ENCODE measurements around the gene MARCHF5. TPM values are rescaled to one million over a fixed set of nuclear protein-coding genes. Genes with fewer than 3 reads are reported as not detected.

The MARCHF5 gene
- total RNA-seq, 3 donors from 2014 or later, result 15.5 to 33.5 (median 31.8) TPM

DNA sequence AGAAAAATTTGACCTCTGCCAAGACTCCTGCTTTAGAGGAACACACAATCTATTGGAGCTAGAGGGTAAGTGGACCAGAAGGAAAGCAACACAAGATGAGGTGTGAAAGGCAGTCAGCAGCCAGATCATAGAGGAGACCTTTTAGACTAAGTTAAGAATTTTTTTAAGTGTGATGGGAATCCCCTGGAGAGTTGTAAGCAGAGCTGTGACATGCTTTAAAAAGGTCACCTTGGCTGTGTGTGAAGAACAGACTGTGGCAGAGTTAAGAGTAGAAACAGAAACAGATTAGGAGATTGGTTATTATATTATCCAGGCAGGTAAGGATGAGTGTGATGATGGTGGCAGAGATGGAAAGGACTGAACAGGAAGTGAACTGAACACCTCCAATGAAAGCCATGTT, 23.6 kb upstream of the MARCHF5 start:
- TF ChIP-seq, protein P1, sequence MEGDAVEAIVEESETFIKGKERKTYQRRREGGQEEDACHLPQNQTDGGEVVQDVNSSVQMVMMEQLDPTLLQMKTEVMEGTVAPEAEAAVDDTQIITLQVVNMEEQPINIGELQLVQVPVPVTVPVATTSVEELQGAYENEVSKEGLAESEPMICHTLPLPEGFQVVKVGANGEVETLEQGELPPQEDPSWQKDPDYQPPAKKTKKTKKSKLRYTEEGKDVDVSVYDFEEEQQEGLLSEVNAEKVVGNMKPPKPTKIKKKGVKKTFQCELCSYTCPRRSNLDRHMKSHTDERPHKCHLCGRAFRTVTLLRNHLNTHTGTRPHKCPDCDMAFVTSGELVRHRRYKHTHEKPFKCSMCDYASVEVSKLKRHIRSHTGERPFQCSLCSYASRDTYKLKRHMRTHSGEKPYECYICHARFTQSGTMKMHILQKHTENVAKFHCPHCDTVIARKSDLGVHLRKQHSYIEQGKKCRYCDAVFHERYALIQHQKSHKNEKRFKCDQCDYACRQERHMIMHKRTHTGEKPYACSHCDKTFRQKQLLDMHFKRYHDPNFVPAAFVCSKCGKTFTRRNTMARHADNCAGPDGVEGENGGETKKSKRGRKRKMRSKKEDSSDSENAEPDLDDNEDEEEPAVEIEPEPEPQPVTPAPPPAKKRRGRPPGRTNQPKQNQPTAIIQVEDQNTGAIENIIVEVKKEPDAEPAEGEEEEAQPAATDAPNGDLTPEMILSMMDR (IDR thresholded peaks at IDR 0.05), result no peak
- no peak for TF ChIP-seq POLR2A (IDR thresholded peaks at IDR 0.05)
- no peak for TF ChIP-seq POLR2AphosphoS5 (IDR thresholded peaks at IDR 0.05)
- no peaks in the 10 kb centered on the region for H3K9me3 ChIP-seq
- DNase-seq (ENCODE audit: low spot score in 2 of 2), result no peak
- H3K4me3 ChIP-seq, result no peak overlapping the region
- H3K27ac ChIP-seq, result no peak overlapping the region
- no peaks in the 10 kb centered on the region for H3K27me3 ChIP-seq
- no peaks in the 10 kb centered on the region for H3K36me3 ChIP-seq
- no peaks in the 10 kb centered on the region for H3K4me1 ChIP-seq
- intact Hi-C loops (cut with DNase I; ENCODE audit: low total_unique reads), result no loop called here

DNA sequence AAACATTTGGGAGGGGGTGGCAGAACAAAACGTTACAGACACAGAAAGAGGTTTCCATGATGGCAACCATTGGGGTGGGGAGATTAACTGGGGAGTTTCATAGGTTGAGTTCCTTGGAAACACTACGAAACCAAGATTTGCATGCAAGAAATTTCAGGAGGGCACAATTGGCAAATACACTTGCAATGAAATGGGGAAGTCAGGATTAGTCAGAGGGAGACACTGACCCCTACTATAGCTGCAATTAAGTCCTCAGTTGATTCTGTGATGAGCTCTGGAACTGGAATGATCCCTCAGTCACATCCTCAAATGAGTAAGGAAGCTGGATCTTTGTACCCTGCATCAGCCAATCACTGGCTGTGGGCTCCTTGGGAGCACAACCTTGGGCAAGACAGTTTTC, 22.2 kb upstream of the MARCHF5 start:
- no peaks in the 10 kb centered on the region for H3K4me1 ChIP-seq
- H3K9me3 ChIP-seq, result no peaks in the 10 kb centered on the region
- TF ChIP-seq POLR2A (IDR thresholded peaks at IDR 0.05) (no peak), POLR2AphosphoS5 (IDR thresholded peaks at IDR 0.05) (no peak)
- TF ChIP-seq, protein P1 (IDR thresholded peaks at IDR 0.05), result no peak
- no peak overlapping the region for H3K4me3 ChIP-seq
- H3K27me3 ChIP-seq, result no peaks in the 10 kb centered on the region
- H3K27ac ChIP-seq, result no peak overlapping the region
- no peak for DNase-seq (ENCODE audit: low spot score in 2 of 2)
- H3K36me3 ChIP-seq, result no peaks in the 10 kb centered on the region
- intact Hi-C loops (cut with DNase I; ENCODE audit: low total_unique reads), result no loop called here

DNA sequence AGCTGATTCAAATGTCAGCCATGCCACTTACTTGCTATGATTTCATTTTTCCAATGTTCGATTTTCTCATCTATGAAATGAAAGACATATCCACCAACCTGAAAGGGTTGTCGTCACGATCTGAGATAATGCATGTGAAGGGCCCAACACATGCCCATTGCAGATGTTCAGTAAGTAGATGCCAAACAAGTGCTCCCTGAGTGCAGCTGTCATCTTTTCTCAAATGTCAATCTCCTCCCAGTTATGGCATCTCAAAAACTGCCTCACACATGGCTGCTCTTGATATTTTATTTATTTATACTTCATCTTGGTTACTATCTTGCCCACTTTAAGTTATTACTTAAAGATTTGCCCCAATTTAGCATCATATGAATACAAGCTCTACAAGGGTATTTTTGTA, 16.9 kb upstream of the MARCHF5 start:
- Histone ChIP-seq H3K4me3 (no peak overlapping the region), H3K9me3 (no peaks in the 10 kb centered on the region), H3K27me3 (no peaks in the 10 kb centered on the region), H3K4me1 (no peaks in the 10 kb centered on the region), H3K36me3 (no peaks in the 10 kb centered on the region), H3K27ac (no peak overlapping the region)
- TF ChIP-seq POLR2A (IDR thresholded peaks at IDR 0.05) (no peak), POLR2AphosphoS5 (IDR thresholded peaks at IDR 0.05) (no peak)
- TF ChIP-seq, protein P1 (IDR thresholded peaks at IDR 0.05), result no peak
- intact Hi-C loops (cut with DNase I; ENCODE audit: low total_unique reads), result loop anchor here (10.0 kb wide), 1 partner anchor 269 kb away; no protein-coding TSS in a partner anchor
- no peak for DNase-seq (ENCODE audit: low spot score in 2 of 2)

DNA sequence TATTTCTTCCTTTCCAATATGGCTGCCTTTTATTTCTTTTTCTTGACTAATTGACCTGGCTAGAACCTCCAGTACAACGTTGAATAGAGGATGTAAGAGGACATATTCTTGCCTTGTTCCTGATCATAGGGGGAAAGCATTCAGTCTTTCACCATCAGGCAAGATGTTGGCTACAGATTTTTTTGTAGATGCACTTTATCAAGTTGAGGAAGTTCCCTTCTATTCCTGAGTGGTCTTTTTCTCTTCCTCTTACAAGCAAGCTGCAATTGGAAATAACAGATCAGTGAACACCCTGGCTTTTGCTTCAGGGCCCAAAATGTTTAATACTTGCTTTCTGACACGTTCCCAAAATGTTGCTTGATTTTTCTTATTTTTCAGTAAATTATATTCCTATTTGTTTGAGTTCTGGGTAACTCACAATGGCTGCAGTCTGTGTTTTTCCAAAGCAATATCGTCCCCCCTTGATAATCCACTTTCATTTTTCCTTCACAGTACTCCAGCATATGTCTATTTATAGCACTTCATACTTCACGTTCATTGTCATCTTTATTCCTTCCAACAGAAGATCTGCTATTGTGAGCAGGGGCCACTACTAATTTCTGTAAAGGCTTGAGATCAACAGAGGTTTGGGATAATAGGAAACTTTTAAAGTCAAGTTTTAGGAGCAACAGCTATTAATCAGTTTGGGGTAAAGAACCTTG, 11.8 kb upstream of the MARCHF5 start:
- no peaks in the 10 kb centered on the region for H3K4me1 ChIP-seq
- H3K27ac ChIP-seq, result no peak overlapping the region
- no peaks in the 10 kb centered on the region for H3K27me3 ChIP-seq
- intact Hi-C loops (cut with DNase I; ENCODE audit: low total_unique reads), result loop anchor here (10.0 kb wide), 1 partner anchor 274 kb away; no protein-coding TSS in a partner anchor
- no peak for DNase-seq (ENCODE audit: low spot score in 2 of 2)
- no peaks in the 10 kb centered on the region for H3K36me3 ChIP-seq
- H3K4me3 ChIP-seq, result no peak overlapping the region
- no peaks in the 10 kb centered on the region for H3K9me3 ChIP-seq
- TF ChIP-seq, protein P1 (IDR thresholded peaks at IDR 0.05), result no peak
- TF ChIP-seq POLR2A (IDR thresholded peaks at IDR 0.05), result no peak
- no peak for TF ChIP-seq POLR2AphosphoS5 (IDR thresholded peaks at IDR 0.05)

DNA sequence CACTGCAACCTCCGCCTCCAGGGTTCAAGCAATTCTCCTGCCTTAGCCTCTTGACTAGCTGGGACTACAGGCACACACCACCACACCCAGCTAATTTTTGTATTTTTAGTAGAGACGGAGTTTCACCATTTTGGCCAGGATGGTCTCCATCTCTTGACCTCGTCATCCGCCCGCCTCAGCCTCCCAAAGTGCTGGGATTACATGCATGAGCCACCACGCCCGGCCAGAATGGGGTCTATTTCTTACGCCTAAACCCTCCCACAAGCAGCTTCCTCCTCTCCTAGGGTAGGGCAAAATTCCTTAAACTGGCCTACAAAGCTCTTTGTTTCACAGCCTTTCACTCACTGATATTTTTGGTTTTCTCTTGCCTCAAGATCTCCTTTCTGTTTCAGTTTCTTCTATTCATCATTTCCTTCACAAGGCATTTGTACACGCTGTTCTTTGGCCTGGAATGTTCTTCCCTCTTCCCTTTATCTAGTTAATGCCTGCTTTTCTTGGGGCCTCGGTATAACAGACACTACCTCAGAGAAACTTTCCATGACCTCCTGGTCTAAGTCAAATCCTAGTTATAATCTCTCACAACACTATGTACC, 6.8 kb upstream of the MARCHF5 start:
- Histone ChIP-seq H3K4me3 (no peak overlapping the region), H3K27me3 (no peaks in the 10 kb centered on the region), H3K4me1 (no peaks in the 10 kb centered on the region), H3K36me3 (no peaks in the 10 kb centered on the region), H3K27ac (no peak overlapping the region), H3K9me3 (no peaks in the 10 kb centered on the region)
- TF ChIP-seq, protein P1 (IDR thresholded peaks at IDR 0.05), result no peak
- TF ChIP-seq POLR2A (IDR thresholded peaks at IDR 0.05), result no peak
- TF ChIP-seq POLR2AphosphoS5 (IDR thresholded peaks at IDR 0.05), result no peak
- no peak for DNase-seq (ENCODE audit: low spot score in 2 of 2)
- intact Hi-C loops (cut with DNase I; ENCODE audit: low total_unique reads), result no loop called here
